ENCODE results near the gene BOD1.

Gene BOD1

GRCh38 chr5:173581408-173582215 lies 34.8 kb downstream of the BOD1 start:
- Histone ChIP-seq H3K27me3 (ENCODE audit: control insufficient read depth, insufficient read depth, low read length) (peaks cover 4% of the 10 kb centered on the region), H3K4me1 (ENCODE audit: control insufficient read depth, insufficient read depth, low read length) (no peaks in the 10 kb centered on the region), H3K9ac (ENCODE audit: low read depth, low read length) (no peak overlapping the region), H3K4me3 (ENCODE audit: low read depth, low read length) (no peak overlapping the region), H3K36me3 (ENCODE audit: control insufficient read depth, insufficient read depth, low read length) (no peaks in the 10 kb centered on the region), H3K9me3 (ENCODE audit: control insufficient read depth, insufficient read depth, low read length) (peaks cover 3% of the 10 kb centered on the region)

DNA sequence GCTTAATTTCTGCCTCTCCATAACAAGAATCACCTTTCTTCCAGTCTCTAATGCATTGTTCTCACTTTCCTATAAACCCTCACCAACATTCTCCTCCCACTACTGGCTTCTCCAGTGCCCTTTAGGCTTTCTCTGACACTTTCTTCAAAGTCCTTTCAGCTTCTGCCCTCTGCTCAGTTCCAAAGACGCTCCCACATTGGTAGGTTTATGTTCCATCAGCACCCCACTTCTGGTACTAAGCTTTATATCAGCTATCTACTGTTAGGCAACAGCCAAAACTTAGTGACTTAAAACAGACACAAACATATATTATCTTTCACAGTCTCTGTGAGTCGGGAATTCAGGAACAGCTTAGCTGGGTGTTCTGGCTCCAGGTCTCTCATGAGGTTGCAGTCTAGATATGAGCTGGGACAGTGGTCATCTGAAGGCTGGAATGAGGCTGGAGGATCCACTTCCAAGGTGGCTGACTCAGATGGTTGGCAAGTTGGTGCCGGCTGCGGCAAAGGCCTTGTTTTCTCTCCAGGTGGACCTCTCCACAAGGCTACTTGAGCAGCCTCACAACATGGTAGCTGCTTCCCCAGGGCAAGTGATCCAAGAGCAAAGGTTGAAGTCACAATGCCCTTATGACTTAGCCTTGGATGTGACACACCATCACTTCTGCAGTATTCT lies 37.4 kb downstream of the BOD1 start:
- H3K9me3 ChIP-seq (ENCODE audit: control insufficient read depth, insufficient read depth, low read length): peaks cover 3% of the 10 kb centered on the region
- H3K9ac ChIP-seq (ENCODE audit: low read depth, low read length): no peak overlapping the region
- no peaks in the 10 kb centered on the region for H3K36me3 ChIP-seq (ENCODE audit: control insufficient read depth, insufficient read depth, low read length)
- H3K4me1 ChIP-seq (ENCODE audit: control insufficient read depth, insufficient read depth, low read length): no peaks in the 10 kb centered on the region
- H3K27me3 ChIP-seq (ENCODE audit: control insufficient read depth, insufficient read depth, low read length): peaks cover 4% of the 10 kb centered on the region
- H3K4me3 ChIP-seq (ENCODE audit: low read depth, low read length): no peak overlapping the region

DNA sequence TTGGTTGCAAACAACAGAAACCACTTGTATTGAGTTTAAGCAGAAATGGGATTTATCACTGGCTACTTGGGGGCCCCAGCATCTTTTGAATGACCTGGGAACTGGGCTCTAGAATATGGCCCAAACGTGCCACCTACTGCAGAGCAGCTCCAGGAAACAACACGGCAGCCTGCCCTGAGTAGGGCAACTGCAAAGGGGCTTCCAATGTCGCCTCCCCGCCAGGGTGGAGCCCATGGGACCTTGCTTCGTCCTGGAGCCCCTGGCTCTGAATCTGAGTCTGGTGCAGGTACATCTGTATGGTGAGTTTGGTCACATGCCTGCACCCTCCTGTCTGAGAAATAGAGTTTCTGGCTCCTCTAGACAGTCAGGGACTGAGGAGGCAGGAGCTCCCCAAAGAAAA lies 38.6 kb downstream of the BOD1 start:
- H3K9me3 ChIP-seq (ENCODE audit: control insufficient read depth, insufficient read depth, low read length): peaks cover 3% of the 10 kb centered on the region
- no peak overlapping the region for H3K4me3 ChIP-seq (ENCODE audit: low read depth, low read length)
- H3K9ac ChIP-seq (ENCODE audit: low read depth, low read length): no peak overlapping the region
- no peaks in the 10 kb centered on the region for H3K4me1 ChIP-seq (ENCODE audit: control insufficient read depth, insufficient read depth, low read length)
- H3K36me3 ChIP-seq (ENCODE audit: control insufficient read depth, insufficient read depth, low read length): no peaks in the 10 kb centered on the region
- peaks cover 5% of the 10 kb centered on the region for H3K27me3 ChIP-seq (ENCODE audit: control insufficient read depth, insufficient read depth, low read length)

DNA sequence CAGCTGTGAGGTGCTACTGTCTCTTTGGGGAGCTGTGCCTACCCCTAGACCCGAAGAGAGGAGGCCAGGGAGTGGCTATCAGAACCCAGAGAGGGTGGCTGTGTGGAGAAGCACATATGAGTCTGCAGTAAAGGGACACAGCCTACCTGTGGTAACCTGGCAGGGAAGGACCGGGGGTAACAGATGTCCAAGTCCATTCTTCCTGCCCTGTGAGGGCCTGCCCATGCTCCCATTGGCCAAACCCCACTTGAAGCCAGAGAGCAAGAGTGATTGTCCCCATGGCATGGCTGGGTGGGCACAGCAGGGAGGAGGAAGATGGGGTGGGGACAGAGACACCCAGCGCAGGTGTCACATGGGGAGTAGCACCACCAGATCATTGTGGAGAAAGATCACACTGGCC lies 39.3 kb downstream of the BOD1 start:
- Histone ChIP-seq H3K9me3 (ENCODE audit: control insufficient read depth, insufficient read depth, low read length) (peaks cover 3% of the 10 kb centered on the region), H3K27me3 (ENCODE audit: control insufficient read depth, insufficient read depth, low read length) (peaks cover 7% of the 10 kb centered on the region), H3K36me3 (ENCODE audit: control insufficient read depth, insufficient read depth, low read length) (no peaks in the 10 kb centered on the region), H3K4me3 (ENCODE audit: low read depth, low read length) (no peak overlapping the region), H3K4me1 (ENCODE audit: control insufficient read depth, insufficient read depth, low read length) (no peaks in the 10 kb centered on the region), H3K9ac (ENCODE audit: low read depth, low read length) (no peak overlapping the region)

DNA sequence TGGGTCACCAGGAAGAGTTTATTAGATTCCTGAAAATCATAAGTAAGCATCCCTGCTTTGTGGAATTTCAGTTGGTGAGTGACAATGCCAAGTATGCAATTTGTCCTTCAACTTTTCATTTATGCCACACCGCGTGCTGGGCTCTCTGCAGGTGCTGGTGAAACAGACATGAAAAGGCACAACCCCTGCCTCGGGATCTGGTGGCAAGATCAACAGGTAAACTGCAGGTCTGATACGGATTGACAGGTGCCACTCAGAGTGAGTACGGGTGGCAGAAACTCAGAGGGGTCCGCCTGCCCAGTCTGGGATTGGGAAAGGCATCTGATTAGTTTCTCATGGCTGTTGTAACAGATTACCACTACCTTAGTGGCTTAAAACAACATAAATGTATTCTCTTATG lies 40.5 kb downstream of the BOD1 start:
- Histone ChIP-seq H3K4me1 (ENCODE audit: control insufficient read depth, insufficient read depth, low read length) (no peaks in the 10 kb centered on the region), H3K9ac (ENCODE audit: low read depth, low read length) (no peak overlapping the region), H3K9me3 (ENCODE audit: control insufficient read depth, insufficient read depth, low read length) (peaks cover 3% of the 10 kb centered on the region), H3K4me3 (ENCODE audit: low read depth, low read length) (no peak overlapping the region), H3K36me3 (ENCODE audit: control insufficient read depth, insufficient read depth, low read length) (no peaks in the 10 kb centered on the region), H3K27me3 (ENCODE audit: control insufficient read depth, insufficient read depth, low read length) (peaks cover 5% of the 10 kb centered on the region)

DNA sequence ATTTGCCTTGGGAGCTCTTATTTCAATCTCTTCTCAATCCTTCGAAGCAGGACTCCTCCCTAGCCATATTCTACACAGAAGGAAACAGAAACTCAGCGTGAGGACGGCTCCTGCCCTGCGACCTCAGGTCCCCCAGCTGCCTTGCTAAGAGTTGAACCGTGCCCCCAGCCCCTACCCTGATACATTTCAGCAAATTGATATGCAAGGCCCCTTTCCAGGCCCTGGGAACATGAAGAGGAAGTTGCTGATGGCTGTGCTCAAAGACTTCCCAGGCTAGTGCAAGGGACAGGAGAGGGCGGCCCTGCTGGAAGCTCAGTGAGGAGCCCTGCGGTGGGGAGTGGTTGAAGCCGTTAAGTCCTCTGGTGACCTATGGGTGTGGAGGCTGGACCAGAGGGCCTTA lies 41.5 kb downstream of the BOD1 start:
- peaks cover 3% of the 10 kb centered on the region for H3K9me3 ChIP-seq (ENCODE audit: control insufficient read depth, insufficient read depth, low read length)
- H3K36me3 ChIP-seq (ENCODE audit: control insufficient read depth, insufficient read depth, low read length): no peaks in the 10 kb centered on the region
- H3K4me1 ChIP-seq (ENCODE audit: control insufficient read depth, insufficient read depth, low read length): no peaks in the 10 kb centered on the region
- H3K9ac ChIP-seq (ENCODE audit: low read depth, low read length): no peak overlapping the region
- no peak overlapping the region for H3K4me3 ChIP-seq (ENCODE audit: low read depth, low read length)
- H3K27me3 ChIP-seq (ENCODE audit: control insufficient read depth, insufficient read depth, low read length): peaks cover 5% of the 10 kb centered on the region

- Histone ChIP-seq H3K9me3 (ENCODE audit: control insufficient read depth, insufficient read depth, low read length) (no peaks in the 10 kb centered on the region), H3K9ac (ENCODE audit: low read depth, low read length) (no peak overlapping the region), H3K27me3 (ENCODE audit: control insufficient read depth, insufficient read depth, low read length) (peaks cover 5% of the 10 kb centered on the region), H3K4me3 (ENCODE audit: low read depth, low read length) (no peak overlapping the region), H3K4me1 (ENCODE audit: control insufficient read depth, insufficient read depth, low read length) (no peaks in the 10 kb centered on the region), H3K36me3 (ENCODE audit: control insufficient read depth, insufficient read depth, low read length) (peaks cover 4% of the 10 kb centered on the region)
These were observed 43.1 kb downstream of the BOD1 start for GRCh38 chr5:173573126-173573960.

DNA sequence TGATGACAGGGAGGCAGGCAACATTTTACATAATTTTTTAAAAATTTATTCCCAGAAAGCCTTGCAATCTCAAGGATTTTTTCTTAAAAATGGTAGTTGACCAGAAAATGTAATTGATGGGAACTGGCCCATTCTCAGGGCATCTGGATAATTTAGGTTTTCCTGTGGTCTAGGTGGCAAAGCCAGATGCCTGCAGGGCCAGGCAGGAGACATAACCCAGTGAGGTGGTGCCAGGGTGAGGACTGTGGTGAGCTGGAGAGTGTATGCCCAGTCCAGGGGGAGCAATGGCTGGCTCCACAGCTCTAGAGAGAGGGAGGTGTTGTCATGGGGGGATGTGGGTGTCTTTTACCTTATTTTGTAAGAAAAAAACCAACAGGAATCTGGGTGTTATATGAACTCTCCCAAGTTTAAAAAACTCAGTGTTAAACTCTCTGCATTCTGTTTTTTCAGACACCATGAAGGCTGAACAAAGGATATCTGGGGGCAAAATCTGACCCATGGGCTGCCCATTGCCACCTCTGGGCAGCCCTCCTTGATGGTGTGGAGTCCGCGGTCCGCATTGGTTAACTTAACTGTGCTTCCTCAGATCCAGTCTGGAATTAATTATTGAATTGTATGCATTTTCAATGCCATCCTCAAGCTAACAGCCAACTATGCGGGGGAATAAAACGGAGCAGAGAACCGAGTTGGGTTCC lies 43.9 kb downstream of the BOD1 start:
- no peaks in the 10 kb centered on the region for H3K4me1 ChIP-seq (ENCODE audit: control insufficient read depth, insufficient read depth, low read length)
- H3K36me3 ChIP-seq (ENCODE audit: control insufficient read depth, insufficient read depth, low read length): peaks cover 4% of the 10 kb centered on the region
- H3K4me3 ChIP-seq (ENCODE audit: low read depth, low read length): no peak overlapping the region
- no peaks in the 10 kb centered on the region for H3K9me3 ChIP-seq (ENCODE audit: control insufficient read depth, insufficient read depth, low read length)
- peaks cover 5% of the 10 kb centered on the region for H3K27me3 ChIP-seq (ENCODE audit: control insufficient read depth, insufficient read depth, low read length)
- H3K9ac ChIP-seq (ENCODE audit: low read depth, low read length): no peak overlapping the region

GRCh38 chr5:173570321-173571090 lies 45.9 kb downstream of the BOD1 start:
- H3K4me3 ChIP-seq (ENCODE audit: low read depth, low read length): no peak overlapping the region
- H3K9me3 ChIP-seq (ENCODE audit: control insufficient read depth, insufficient read depth, low read length): no peaks in the 10 kb centered on the region
- peaks cover 4% of the 10 kb centered on the region for H3K36me3 ChIP-seq (ENCODE audit: control insufficient read depth, insufficient read depth, low read length)
- no peaks in the 10 kb centered on the region for H3K4me1 ChIP-seq (ENCODE audit: control insufficient read depth, insufficient read depth, low read length)
- peaks cover 5% of the 10 kb centered on the region for H3K27me3 ChIP-seq (ENCODE audit: control insufficient read depth, insufficient read depth, low read length)
- H3K9ac ChIP-seq (ENCODE audit: low read depth, low read length): no peak overlapping the region

DNA sequence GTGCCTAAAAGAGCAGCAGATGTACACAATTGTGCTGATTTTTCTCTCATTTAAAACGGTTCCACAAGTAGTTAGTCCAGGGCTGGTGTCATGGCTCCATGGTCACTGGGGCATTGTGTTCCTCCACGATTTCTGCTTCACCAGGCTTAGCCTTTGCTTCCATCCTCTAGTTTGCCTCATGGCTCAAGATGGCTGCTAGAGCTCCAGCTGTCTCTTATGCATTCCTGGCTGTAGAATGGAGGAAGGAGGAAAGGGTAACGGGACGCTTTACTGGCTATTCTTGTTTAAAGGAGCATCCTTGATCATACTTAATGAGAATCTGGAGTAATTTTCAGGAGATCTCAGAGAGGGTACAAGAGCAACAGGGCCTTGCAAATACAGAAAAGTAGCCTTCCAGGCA lies 47.7 kb downstream of the BOD1 start:
- H3K27me3 ChIP-seq (ENCODE audit: control insufficient read depth, insufficient read depth, low read length): peaks cover 5% of the 10 kb centered on the region
- peaks cover 4% of the 10 kb centered on the region for H3K36me3 ChIP-seq (ENCODE audit: control insufficient read depth, insufficient read depth, low read length)
- H3K9ac ChIP-seq (ENCODE audit: low read depth, low read length): no peak overlapping the region
- no peaks in the 10 kb centered on the region for H3K9me3 ChIP-seq (ENCODE audit: control insufficient read depth, insufficient read depth, low read length)
- H3K4me3 ChIP-seq (ENCODE audit: low read depth, low read length): no peak overlapping the region
- H3K4me1 ChIP-seq (ENCODE audit: control insufficient read depth, insufficient read depth, low read length): no peaks in the 10 kb centered on the region

DNA sequence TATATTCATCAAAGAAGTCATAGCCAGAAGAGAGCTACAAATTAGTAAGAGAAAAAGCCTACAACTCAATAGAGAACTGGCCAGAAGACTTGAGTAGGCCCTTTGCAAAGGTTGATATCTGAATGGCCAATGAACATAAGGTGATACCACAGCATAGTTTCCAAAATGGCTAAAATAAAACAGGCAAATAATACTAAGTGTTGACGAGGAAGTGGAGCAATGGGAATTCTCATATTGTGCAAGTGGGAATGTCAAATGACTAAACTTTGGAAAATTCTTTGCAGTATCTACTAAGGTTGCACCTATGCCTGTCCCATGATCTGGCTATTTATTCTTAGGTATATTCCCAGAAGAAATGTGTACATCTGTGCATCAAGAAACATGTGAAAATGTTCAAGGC lies 48.3 kb downstream of the BOD1 start:
- H3K4me1 ChIP-seq (ENCODE audit: control insufficient read depth, insufficient read depth, low read length): no peaks in the 10 kb centered on the region
- peaks cover 5% of the 10 kb centered on the region for H3K27me3 ChIP-seq (ENCODE audit: control insufficient read depth, insufficient read depth, low read length)
- peaks cover 4% of the 10 kb centered on the region for H3K36me3 ChIP-seq (ENCODE audit: control insufficient read depth, insufficient read depth, low read length)
- no peaks in the 10 kb centered on the region for H3K9me3 ChIP-seq (ENCODE audit: control insufficient read depth, insufficient read depth, low read length)
- H3K9ac ChIP-seq (ENCODE audit: low read depth, low read length): no peak overlapping the region
- H3K4me3 ChIP-seq (ENCODE audit: low read depth, low read length): no peak overlapping the region

All from iPS-15b (cell line).